Mesodermal cell (in vitro differentiated cells): ENCODE data around the gene NR1H3.

Experiments used
- H3K27ac ChIP-seq: 2 replicates; pipeline ENCODE4 v1.7.0; 2013; ENCODE audit warnings: mild to moderate bottlenecking, low read depth, low read length, moderate library complexity; ENCODE audit not compliant: severe bottlenecking
- H3K36me3 ChIP-seq: 2 replicates; pipeline ENCODE4 v1.7.1; 2013; ENCODE audit warnings: mild to moderate bottlenecking, low read length, moderate library complexity; ENCODE audit not compliant: control insufficient read depth, insufficient read depth
- H3K4me1 ChIP-seq: one replicate; pipeline ENCODE4 v1.7.1; 2013; ENCODE audit warnings: mild to moderate bottlenecking, low read length; ENCODE audit not compliant: insufficient read depth, control insufficient read depth, poor library complexity, severe bottlenecking
- H3K4me3 ChIP-seq: 2 replicates; pipeline ENCODE4 v1.7.0; 2013; ENCODE audit warnings: low read length, control low read depth, mild to moderate bottlenecking; ENCODE audit not compliant: insufficient read depth, poor library complexity, severe bottlenecking; ENCODE audit errors: extremely low read depth
- H3K9me3 ChIP-seq: 2 replicates; pipeline ENCODE4 v1.7.1; 2013; ENCODE audit warnings: mild to moderate bottlenecking, low read length, moderate library complexity; ENCODE audit not compliant: control insufficient read depth
- whole genome bisulfite sequencing, 2 experiments: methylation state at CpG; one replicate each; pipeline ENCODE4 v1.1.5; 2013; ENCODE audit warnings: missing lambda C conversion rate in 2 of 2; ENCODE audit not compliant: insufficient coverage in 2 of 2; 5-methylcytosine and 5-hydroxymethylcytosine counted together

Gene NR1H3

DNA sequence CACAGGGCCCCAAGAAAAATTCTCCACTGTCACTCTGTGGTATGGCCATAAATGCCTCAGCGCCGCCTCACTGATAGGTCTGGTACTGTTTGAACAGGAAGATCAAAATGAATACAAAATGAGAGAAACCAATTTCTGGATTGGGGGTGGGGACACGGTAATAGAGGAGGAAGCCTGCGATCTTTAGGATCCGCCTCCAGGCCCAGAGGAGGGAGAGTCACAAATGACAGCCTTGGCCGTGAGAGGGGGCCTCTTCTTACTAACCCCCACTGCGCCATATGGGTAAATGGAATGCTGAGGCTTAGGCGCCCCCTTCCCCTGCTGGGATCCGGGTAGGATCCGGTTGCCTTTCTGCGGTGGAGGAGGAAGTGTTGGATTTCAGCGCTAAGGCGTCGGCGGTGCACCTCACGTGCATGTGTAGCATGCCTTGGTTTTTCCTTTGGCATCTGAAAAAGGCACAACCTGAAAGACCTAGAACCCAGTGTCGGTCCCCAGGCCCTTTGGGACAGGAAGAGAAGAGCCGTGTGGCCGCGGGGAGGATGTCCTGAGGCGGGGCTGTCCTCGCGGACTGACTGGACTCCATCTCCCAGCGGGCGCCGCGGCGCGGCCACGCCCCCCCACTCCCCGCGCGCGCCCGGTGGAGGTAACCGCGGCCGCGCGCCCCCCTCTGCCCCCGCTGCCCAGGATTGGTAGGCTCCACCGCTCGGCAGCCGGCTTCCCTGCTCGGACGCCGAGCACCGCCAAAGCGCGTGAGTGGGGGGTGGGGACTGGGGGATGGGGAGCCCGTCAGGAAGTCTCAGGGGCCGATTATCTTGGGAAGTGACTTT lies 11.4 kb downstream of the NR1H3 start:
- peaks cover 42% of the 10 kb centered on the region for H3K4me1 ChIP-seq
- H3K4me3 ChIP-seq = peak overlapping the region; percentile 70
- peaks cover 8% of the 10 kb centered on the region for H3K36me3 ChIP-seq
- H3K9me3 ChIP-seq = no peaks in the 10 kb centered on the region
- 1 to 4% methylated on average over 26 to 28 of the region's 52 CpGs for WGBS, 2 experiments
- H3K27ac ChIP-seq = peak overlapping the region; percentile 98

DNA sequence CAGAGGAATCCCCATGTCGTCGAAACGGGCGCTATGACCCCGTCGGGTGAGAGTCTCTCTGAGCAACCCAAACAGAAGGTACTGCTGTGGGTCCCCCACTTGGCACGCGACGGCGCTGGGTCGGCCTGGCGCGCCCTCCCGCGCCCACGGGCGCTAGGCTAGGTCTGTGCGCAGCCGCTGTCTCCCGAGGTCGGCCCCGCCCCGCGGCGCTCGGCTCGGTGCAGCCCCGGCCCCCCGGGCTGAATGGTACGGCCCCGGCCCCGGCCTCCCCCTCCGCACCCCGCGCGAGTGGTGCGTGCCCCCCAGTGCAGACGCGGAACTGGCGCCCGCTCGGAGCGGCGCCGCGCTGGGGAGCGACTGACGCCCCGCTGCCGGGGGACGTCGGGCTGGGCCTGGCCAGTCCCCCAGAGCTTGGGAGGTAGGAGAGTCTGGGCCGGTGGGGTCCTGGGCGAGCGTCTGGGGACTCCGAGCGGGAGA lies 12.1 kb downstream of the NR1H3 start, which contains the start of gene MADD:
TSS of gene MADD (plus strand) at position 305 of the 477 bp plus-strand sequence.
- H3K9me3 ChIP-seq = no peaks in the 10 kb centered on the region
- H3K27ac ChIP-seq = peak within 1 kb of the TSS; percentile 98
- peaks cover 39% of the 10 kb centered on the region for H3K4me1 ChIP-seq
- WGBS, 2 experiments = 0 to 1% methylated on average over 26 to 46 of the region's 57 CpGs
- peak within 1 kb of the TSS; percentile 70 for H3K4me3 ChIP-seq
- H3K36me3 ChIP-seq = peaks cover 14% of the 10 kb centered on the region

- H3K4me1 ChIP-seq = peaks cover 33% of the 10 kb centered on the region
- H3K9me3 ChIP-seq = no peaks in the 10 kb centered on the region
- H3K36me3 ChIP-seq = peaks cover 21% of the 10 kb centered on the region
- H3K27ac ChIP-seq = peak overlapping the region; percentile 98
- peak overlapping the region; percentile 70 for H3K4me3 ChIP-seq
- WGBS, 2 experiments = 8 to 9% methylated on average over 19 to 30 of the region's 34 CpGs
Observed at GRCh38 chr11:47270331-47271271, 12.8 kb downstream of the NR1H3 start.

DNA sequence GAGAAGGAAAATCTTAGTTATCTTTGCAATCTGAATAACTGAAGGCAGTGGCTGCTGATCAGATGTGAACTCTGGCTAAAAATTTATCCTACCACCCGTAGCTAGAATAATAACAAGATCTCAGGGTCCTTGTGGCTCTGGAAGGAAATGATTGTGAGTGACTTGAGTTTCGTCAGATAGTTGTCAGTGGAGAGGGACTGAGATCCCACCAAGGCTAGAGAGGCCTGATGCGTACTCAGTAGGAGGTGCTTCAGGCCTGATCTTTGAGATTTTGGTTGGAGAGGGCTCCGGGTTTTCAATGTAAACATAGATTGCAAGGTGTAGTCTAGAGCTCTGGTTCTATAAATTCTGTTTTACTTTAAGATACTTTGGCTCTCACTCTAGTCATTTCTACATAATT lies 13.5 kb downstream of the NR1H3 start:
- 85 to 90% methylated on average over 3 of the region's 4 CpGs for WGBS, 2 experiments
- Histone ChIP-seq H3K27ac (no peak overlapping the region), H3K36me3 (peaks cover 28% of the 10 kb centered on the region), H3K4me1 (peaks cover 28% of the 10 kb centered on the region), H3K9me3 (no peaks in the 10 kb centered on the region), H3K4me3 (no peak overlapping the region)

DNA sequence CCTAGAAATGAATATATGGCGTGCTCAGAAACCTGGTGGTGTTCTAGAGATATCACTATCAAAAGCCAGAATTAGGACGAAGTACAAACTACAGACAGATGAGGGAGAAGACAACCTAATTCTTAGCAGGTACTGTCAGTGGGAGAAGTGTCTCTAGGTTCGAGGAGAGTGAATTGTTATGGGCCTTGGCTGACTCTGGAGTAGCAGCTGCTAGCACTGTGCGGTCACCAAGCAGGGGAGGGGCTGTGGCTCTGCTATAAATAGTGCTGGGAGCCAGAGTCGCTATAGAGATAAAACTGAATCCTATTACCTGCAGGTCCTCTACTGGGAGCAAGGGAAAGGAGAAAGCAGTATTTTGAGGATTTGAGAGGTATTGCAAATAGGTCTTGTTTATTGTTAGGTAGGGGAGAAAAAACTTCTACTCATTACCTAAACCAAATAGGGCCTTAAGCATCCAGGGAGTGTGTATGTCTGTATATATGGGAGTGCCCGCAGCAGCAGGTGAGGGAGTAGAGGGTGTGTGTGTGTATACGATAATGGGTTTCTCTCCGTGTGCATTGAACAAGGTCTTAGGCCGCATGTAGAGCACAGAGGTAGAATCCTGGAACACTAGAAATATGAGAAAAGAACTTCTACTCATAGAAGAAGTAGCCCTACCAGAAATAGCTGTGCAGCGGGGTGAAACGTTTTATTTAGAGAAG lies 14.3 kb downstream of the NR1H3 start:
- Histone ChIP-seq H3K9me3 (no peaks in the 10 kb centered on the region), H3K27ac (no peak overlapping the region), H3K4me1 (peaks cover 27% of the 10 kb centered on the region), H3K36me3 (peaks cover 36% of the 10 kb centered on the region), H3K4me3 (no peak overlapping the region)
- 90 to 91% methylated on average over 4 to 7 of the region's 11 CpGs for WGBS, 2 experiments

- no peaks in the 10 kb centered on the region for H3K9me3 ChIP-seq
- H3K27ac ChIP-seq = no peak overlapping the region
- WGBS, 2 experiments = no CpG with 5 or more reads among the region's 1 CpG
- peaks cover 27% of the 10 kb centered on the region for H3K4me1 ChIP-seq
- peaks cover 42% of the 10 kb centered on the region for H3K36me3 ChIP-seq
- H3K4me3 ChIP-seq = no peak overlapping the region
Observed at GRCh38 chr11:47272706-47273105, 14.9 kb downstream of the NR1H3 start.

- Histone ChIP-seq H3K4me1 (peaks cover 15% of the 10 kb centered on the region), H3K36me3 (peaks cover 61% of the 10 kb centered on the region), H3K9me3 (no peaks in the 10 kb centered on the region), H3K4me3 (no peak overlapping the region), H3K27ac (no peak overlapping the region)
- 96 to 97% methylated on average over 22 to 26 of the region's 28 CpGs for WGBS, 2 experiments
Observed at GRCh38 chr11:47274495-47275235, 16.9 kb downstream of the NR1H3 start.

DNA sequence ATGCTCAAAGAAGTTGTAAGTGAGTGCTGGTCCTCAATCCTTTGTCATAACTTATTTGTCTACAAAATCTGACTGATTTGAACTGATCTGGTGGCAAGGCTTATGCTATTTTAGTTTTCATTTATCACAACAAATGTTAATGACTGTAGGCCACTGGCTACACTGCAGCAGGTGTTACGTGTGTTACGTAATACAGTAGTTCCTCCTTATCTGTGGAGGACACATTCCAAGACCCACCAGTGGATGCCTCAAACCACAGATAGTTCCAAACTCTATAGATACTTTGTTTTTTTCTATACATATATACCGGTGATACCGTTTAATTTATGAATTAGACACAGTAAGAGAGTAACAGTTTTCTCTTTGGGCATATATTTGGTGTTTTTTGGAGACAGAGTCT lies 19.1 kb downstream of the NR1H3 start:
- no peak overlapping the region for H3K4me3 ChIP-seq
- 89% methylated on average over 2 to 3 of the region's 4 CpGs for WGBS, 2 experiments
- peaks cover 83% of the 10 kb centered on the region for H3K36me3 ChIP-seq
- no peak overlapping the region for H3K27ac ChIP-seq
- no peaks in the 10 kb centered on the region for H3K9me3 ChIP-seq
- H3K4me1 ChIP-seq = peaks cover 4% of the 10 kb centered on the region

GRCh38 chr11:47278058-47278457 lies 20.3 kb downstream of the NR1H3 start:
- Histone ChIP-seq H3K9me3 (no peaks in the 10 kb centered on the region), H3K36me3 (peaks cover 94% of the 10 kb centered on the region), H3K4me3 (no peak overlapping the region), H3K27ac (no peak overlapping the region), H3K4me1 (no peaks in the 10 kb centered on the region)
- WGBS, 2 experiments = no CpG with 5 or more reads among the region's 3 CpGs
